Measurements from ENCODE around the gene IFNA2.
A peak's percentile ranks its signal among the peaks of the same experiment; 100 is the strongest.
"Not testable (repeated sequence)": the region's sequence is repeated elsewhere in the genome, so short reads cannot be mapped to it uniquely, and the experiment has no call there.

Gene IFNA2

DNA sequence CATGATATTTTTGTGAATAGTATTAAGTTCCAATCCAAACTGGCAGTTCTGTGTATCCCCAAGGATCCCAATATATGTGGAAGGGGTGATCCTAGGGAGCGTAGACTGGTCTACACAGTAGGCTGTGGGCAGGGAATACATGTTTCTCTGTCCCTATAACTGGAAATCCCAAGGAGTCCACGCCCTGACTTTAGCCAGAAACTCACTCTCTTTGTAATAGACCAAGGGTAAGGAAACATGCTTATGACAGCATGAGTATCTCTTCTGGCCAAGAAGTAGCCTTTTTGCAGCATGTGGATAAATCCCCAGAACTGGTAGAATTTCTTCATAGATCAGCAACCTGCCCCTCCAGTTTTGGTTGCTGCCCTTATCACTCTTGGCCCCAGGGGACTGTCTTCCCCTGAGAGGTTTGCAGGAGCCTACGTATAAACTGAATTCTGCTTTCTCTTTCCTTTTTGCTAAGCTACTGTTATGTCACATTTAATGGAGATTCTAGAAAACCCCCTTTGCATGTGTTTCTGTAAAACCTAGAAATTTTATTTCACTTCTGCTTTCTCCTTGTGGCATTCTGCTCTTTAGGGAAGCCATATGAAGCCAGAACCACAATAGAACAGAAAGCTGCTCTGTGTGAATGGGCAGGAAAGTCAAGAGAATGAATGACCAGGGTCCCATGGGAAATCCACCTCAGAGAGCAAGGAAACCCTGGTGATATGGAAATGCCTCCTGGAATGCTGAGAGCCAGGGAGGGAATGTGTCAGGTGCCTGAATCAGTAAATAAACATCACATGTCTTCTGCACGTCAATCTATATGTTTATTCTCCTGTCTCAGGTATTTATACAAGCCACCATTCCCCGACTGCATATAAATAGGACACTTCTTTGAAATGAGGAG, 3.5 kb downstream of the IFNA2 start:
- DNase-seq (ENCODE audit: low read depth in 2 of 2) = no peak

- DNase-seq (ENCODE audit: low read depth in 2 of 2) = not testable (repeated sequence)
Measured at GRCh38 chr9:21371467-21371866, 13.7 kb downstream of the IFNA2 start.

DNA sequence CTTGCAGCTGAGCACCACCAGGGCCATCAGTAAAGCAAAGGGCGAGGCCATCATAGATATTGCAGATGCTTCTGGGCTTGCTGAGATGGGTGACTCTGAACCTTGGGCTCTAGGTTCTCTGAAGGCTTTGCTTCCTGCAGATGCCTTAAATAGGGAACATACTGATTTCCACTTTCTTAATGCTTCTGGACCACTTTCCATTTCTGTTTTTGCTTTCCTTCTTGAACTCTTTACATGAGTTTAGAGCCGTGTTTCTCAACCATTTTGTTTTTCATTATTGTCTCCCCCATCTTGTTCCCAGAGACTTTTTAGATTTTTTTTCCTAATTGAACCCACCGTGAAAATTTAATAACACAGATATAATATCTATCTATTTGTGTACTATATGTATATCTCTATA, 17.2 kb downstream of the IFNA2 start, which contains the start of gene IFNA13:
Gene IFNA13, minus strand, starts transcription at position 101 of the 400 bp plus-strand sequence. Its CDS starts 47 bp downstream, at position 54.
- no peak for DNase-seq (ENCODE audit: low read depth in 2 of 2)

DNA sequence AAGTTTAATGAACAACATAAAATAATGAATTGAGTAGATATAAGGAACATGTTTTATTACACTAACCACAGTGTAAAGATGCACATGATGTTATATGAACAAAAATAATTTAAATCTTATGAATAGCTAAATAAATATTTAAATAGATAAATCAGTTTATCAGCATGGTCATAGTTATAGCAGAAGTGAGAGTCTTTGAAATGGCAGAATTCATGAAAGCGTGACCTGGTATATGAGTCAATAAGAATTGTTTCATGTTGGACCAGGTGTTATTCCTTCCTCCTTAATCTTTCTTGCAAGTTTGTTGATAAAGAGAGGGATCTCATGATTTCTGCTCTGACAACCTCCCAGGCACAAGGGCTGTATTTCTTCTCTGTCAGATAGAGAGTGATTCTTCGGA, 18.0 kb downstream of the IFNA2 start:
- DNase-seq (ENCODE audit: low read depth in 2 of 2) = not testable (repeated sequence)

- DNase-seq (ENCODE audit: low read depth in 2 of 2) = no peak
Measured at GRCh38 chr9:21362287-21362686, 22.9 kb downstream of the IFNA2 start.

DNA sequence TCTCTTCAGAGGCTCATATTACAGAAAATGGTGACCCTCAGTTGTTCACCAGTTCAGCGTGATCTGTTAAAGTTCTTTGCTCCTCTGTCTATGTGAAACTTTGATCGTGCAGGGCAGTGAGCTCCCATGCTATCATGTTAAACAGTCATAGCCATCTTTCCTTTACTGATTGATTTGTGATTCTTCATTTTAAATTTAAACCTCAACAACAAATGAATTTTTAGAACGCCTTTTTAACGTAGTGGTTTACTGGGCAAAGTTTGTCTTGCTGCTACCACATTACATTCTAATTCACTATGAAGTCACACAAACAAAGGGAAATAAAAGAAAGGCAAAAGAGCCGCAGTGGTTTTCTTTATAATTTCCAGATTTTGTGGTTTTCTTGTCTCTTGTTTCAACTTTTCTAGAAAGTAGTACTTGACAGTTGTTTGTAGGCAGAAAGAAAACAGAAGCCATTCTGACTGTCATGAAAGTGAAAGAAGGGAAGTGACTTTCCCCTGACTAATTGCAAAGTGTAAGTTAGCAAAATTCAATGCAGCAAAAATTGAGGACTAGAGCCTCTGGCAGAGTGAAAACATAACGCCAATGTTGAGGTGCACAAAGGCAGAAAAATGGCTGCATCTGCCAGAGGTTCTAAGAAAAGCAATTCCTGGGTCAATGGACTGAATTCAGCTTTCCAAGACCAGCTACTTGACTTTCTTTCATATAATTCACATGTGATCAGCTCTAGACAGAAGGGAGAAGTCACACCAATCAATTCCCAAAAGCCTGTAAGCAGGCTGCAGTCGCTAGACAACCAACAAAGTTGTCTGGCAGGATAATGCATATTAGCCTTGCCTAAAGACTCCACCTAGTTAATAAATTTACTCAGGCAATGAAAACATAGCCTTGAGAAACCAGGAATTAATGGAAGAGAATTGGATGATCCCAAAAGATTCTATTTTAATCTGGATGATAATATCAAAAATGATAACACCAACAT, 27.4 kb downstream of the IFNA2 start:
- DNase-seq (ENCODE audit: low read depth in 2 of 2) = no peak

DNA sequence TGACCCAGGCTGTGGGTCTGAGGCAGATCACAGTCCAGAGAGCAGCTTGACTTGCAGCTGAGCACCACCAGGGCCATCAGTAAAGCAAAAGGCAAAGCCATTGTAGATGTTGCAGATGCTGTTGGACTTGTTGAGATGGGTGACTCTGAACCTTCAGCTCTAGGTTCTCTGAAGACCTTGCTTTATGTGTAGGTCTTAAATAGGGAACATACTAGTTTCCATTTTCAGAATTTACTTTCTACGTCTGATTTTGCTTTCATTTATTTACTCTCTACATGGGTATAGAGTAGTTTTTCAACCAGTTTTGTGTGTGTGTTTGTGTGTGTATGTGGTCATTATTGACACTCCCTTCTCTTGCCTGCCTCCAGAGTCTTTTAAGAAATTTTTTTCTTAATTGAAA, 34.4 kb downstream of the IFNA2 start, which contains the start of gene IFNA6:
Gene IFNA6, minus strand, starts transcription at position 101 of the 400 bp plus-strand sequence. Its CDS starts 0 bp downstream, at position 101.
- DNase-seq (ENCODE audit: low read depth in 2 of 2) = no peak

DNA sequence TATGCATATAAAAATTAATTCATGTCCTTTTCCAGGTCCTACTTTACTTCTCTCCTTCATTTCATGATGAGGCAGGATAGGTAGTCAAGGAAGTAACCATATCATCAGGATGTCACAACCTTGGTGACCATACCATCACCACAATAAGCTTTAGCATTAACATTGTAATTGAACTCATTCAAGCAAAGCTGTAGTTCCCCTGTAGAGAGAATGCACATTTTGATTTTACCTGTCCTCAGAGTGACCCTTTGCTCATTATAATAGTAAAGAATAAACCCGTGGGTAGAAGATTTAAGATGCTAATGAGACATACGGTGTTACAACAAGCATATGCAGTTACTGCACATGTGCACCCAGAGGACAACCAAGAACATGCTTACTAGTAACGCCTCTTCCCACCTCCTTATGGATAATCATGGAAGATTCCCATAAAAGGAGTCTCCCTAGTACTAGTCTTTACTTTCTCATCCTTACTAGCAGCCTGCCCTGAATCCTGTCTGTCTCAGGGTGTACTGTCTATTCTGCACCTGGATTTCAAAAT, 36.7 kb downstream of the IFNA2 start:
- DNase-seq (ENCODE audit: low read depth in 2 of 2) = no peak

DNA sequence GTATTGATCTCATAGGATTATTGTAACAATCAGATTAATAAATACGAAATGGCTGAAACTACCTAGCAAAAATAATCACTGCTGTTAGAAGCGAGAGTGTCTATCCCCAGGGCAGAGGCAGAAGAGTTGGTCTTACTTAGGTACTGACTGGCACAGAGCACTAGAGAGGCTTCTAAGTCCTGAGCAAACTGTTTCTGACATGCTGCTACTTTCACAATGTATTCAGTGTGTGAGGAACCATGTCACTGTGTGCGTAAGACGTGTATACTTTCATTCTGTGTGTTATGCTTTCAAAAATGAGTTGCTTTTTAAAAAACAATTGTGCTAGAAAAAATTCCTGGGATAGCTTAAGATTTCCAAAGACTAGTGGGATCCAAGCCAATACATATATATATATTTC, 44.5 kb downstream of the IFNA2 start:
- no peak for DNase-seq (ENCODE audit: low read depth in 2 of 2)

- no peak for DNase-seq (ENCODE audit: low read depth in 2 of 2)
Measured at GRCh38 chr9:21336457-21336856, 48.7 kb downstream of the IFNA2 start.

GRCh38 chr9:21334701-21335632, 50.2 kb downstream of the IFNA2 start, which contains the start of gene KLHL9:
TSS of gene KLHL9 (minus strand) at chr9:21335404. CDS start at chr9:21334859, 545 bp downstream.
- peak; percentile 57 to 77 for DNase-seq (ENCODE audit: low read depth in 2 of 2)
